ENCODE measurements around the gene B3GNT3.
"Not testable (repeated sequence)": the region's sequence is repeated elsewhere in the genome, so short reads cannot be mapped to it uniquely, and the experiment has no call there.

B3GNT3 gene

DNA sequence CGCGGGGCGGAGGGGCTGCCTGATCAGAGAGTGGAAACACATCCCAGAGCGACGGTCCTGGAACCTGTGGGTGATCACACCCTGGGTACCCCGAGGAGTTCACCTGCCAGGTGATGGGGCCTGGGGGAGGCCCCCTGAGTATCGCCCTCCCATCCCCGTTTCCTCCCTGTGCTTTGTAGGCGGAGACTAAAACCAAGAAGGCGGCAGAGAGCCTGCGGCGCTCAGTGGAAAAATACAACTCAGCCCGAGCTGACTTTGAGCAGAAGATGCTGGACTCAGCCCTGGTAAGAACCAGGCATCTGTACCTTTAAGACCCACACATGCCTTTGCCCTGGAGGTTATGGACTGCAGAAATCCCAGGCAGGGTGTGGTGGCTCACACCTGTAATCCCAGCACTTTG is 24.3 kb upstream of the B3GNT3 start:
- no peaks in the 10 kb centered on the region for H3K79me2 ChIP-seq (ENCODE audit: low read length)
- no peaks in the 10 kb centered on the region for H3K9me3 ChIP-seq (ENCODE audit: insufficient read depth, low read length)
- H3K4me2 ChIP-seq (ENCODE audit: low read length) = no peak overlapping the region
- no peaks in the 10 kb centered on the region for H3K27me3 ChIP-seq (ENCODE audit: low read depth, low read length)
- peaks cover 15% of the 10 kb centered on the region for H3K4me1 ChIP-seq (ENCODE audit: low read length)
- no peak overlapping the region for H2AFZ ChIP-seq (ENCODE audit: low read depth, low read length)
- no peak for TF ChIP-seq EZH2phosphoT487 (IDR thresholded peaks at IDR 0.05; ENCODE audit: low read depth)
- TF ChIP-seq, protein P1, sequence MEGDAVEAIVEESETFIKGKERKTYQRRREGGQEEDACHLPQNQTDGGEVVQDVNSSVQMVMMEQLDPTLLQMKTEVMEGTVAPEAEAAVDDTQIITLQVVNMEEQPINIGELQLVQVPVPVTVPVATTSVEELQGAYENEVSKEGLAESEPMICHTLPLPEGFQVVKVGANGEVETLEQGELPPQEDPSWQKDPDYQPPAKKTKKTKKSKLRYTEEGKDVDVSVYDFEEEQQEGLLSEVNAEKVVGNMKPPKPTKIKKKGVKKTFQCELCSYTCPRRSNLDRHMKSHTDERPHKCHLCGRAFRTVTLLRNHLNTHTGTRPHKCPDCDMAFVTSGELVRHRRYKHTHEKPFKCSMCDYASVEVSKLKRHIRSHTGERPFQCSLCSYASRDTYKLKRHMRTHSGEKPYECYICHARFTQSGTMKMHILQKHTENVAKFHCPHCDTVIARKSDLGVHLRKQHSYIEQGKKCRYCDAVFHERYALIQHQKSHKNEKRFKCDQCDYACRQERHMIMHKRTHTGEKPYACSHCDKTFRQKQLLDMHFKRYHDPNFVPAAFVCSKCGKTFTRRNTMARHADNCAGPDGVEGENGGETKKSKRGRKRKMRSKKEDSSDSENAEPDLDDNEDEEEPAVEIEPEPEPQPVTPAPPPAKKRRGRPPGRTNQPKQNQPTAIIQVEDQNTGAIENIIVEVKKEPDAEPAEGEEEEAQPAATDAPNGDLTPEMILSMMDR (IDR thresholded peaks at IDR 0.05; ENCODE audit: low read depth, low read length) = no peak
- no peak overlapping the region for H3K4me3 ChIP-seq (ENCODE audit: low read length)
- H4K20me1 ChIP-seq (ENCODE audit: insufficient read depth, low read length) = no peaks in the 10 kb centered on the region
- no peak overlapping the region for H3K27ac ChIP-seq (ENCODE audit: low read length)
- peaks cover 48% of the 10 kb centered on the region for H3K36me3 ChIP-seq (replicated peaks; ENCODE audit: low read depth, low read length)
- no peak overlapping the region for H3K9ac ChIP-seq (ENCODE audit: low read length)

DNA sequence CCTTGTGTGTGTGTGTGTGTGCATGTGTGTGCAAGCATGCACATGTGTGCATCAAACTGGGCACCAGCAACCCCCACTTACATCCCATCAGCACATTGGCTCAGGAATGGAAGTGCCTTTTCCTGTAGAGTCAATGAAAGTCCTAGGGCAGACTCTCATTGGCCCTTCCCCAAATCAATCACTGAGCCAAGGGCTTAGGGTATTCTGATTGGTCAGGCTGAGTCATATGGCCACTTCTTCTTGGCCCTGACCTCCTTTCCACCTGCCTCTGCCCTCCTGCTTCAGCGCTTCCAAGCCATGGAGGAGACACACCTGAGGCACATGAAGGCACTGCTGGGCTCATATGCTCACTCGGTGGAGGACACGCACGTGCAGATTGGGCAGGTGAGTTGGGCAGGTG is 22.8 kb upstream of the B3GNT3 start:
- Histone ChIP-seq H3K27ac (ENCODE audit: low read length) (no peak overlapping the region), H3K4me1 (ENCODE audit: low read length) (peaks cover 26% of the 10 kb centered on the region), H4K20me1 (ENCODE audit: insufficient read depth, low read length) (no peaks in the 10 kb centered on the region), H3K9me3 (ENCODE audit: insufficient read depth, low read length) (no peaks in the 10 kb centered on the region), H3K4me3 (ENCODE audit: low read length) (no peak overlapping the region), H3K36me3 (replicated peaks; ENCODE audit: low read depth, low read length) (peaks cover 48% of the 10 kb centered on the region), H2AFZ (ENCODE audit: low read depth, low read length) (no peak overlapping the region), H3K9ac (ENCODE audit: low read length) (no peak overlapping the region), H3K27me3 (ENCODE audit: low read depth, low read length) (no peaks in the 10 kb centered on the region), H3K4me2 (ENCODE audit: low read length) (no peak overlapping the region), H3K79me2 (ENCODE audit: low read length) (no peaks in the 10 kb centered on the region)
- TF ChIP-seq, protein P1 (IDR thresholded peaks at IDR 0.05; ENCODE audit: low read depth, low read length) = no peak
- TF ChIP-seq EZH2phosphoT487 (IDR thresholded peaks at IDR 0.05; ENCODE audit: low read depth) = no peak

DNA sequence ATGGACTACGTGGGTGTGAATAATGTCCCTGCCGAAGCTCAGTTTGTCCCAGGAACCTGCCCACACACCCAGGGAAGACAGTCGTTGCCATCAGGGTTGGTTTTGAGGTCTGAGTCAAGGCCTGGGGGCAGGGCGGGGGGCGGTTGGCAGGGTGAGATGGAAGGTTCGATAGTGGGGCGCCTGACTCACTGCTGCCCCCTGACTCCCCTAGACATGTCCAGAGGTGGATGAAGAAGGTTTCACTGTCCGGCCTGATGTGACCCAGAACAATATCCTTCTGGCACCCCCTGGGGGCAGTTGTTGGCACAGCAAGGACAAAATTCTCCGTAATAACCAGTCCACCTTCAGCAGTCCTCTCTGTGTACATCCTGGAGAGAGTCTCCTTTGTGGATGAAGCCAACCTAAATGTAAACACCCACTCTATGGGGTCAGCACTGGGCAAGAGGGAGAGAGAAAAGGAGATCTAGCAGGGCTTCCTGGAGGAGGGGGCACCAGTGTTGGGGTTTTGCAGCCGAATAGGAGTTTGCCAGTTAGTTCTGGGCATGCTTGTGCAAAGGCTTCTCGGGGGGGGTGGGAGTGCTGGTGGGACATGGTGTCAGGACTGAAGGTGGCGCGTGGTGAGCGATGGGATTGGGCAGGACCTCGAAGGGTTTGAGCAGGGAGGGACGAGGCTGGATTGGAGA is 19.6 kb upstream of the B3GNT3 start:
- H3K36me3 ChIP-seq (replicated peaks; ENCODE audit: low read depth, low read length) = peaks cover 47% of the 10 kb centered on the region
- H3K4me1 ChIP-seq (ENCODE audit: low read length) = peaks cover 40% of the 10 kb centered on the region
- H3K27ac ChIP-seq (ENCODE audit: low read length) = peak overlapping the region; percentile 91
- peak overlapping the region; percentile 66 for H3K4me2 ChIP-seq (ENCODE audit: low read length)
- no peaks in the 10 kb centered on the region for H3K27me3 ChIP-seq (ENCODE audit: low read depth, low read length)
- no peaks in the 10 kb centered on the region for H3K79me2 ChIP-seq (ENCODE audit: low read length)
- H3K4me3 ChIP-seq (ENCODE audit: low read length) = peak overlapping the region; percentile 47
- TF ChIP-seq, protein P1 (IDR thresholded peaks at IDR 0.05; ENCODE audit: low read depth, low read length) = peak; percentile 95
- TF ChIP-seq EZH2phosphoT487 (IDR thresholded peaks at IDR 0.05; ENCODE audit: low read depth) = no peak
- H2AFZ ChIP-seq (ENCODE audit: low read depth, low read length) = no peak overlapping the region
- no peaks in the 10 kb centered on the region for H3K9me3 ChIP-seq (ENCODE audit: insufficient read depth, low read length)
- peak overlapping the region; percentile 67 for H3K9ac ChIP-seq (ENCODE audit: low read length)
- H4K20me1 ChIP-seq (ENCODE audit: insufficient read depth, low read length) = no peaks in the 10 kb centered on the region

DNA sequence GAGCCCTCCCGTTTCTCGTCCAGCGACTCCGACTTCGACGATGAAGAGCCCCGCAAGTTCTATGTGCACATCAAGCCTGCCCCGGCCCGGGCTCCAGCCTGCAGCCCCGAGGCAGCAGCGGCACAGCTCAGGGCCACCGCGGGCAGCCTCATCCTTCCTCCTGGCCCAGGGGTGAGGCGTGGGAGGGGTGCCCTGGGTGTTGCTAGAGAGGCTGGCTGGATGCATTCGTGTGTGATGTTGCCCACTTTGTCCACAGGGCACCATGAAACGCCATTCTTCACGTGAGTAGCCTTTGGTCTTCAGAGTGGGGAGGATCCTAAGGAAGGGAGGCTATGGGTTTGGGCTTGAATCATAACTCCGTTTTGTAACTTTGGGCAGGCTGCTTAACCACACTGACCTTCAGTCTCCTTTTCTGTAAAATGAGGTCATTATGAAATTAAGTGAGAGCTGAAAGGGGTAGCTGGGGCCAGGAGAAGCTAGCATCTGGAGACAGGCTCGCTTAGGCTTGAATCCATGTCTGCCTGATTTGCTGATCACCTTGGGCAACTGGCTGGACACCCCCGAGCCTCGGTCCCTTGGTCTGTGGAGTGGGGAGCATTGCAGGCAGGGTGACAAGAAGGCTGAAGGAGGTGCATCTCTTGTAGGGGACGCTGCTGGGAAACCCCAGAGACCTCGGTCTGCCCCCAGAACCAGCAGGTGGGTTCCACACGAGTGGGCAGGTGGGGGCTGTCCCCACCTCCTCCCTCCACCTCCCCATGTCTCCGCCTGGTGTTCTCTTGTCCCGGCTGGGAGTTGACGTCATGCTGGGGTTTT is 18.7 kb upstream of the B3GNT3 start:
- no peaks in the 10 kb centered on the region for H3K9me3 ChIP-seq (ENCODE audit: insufficient read depth, low read length)
- no peak overlapping the region for H2AFZ ChIP-seq (ENCODE audit: low read depth, low read length)
- no peaks in the 10 kb centered on the region for H3K79me2 ChIP-seq (ENCODE audit: low read length)
- peaks cover 40% of the 10 kb centered on the region for H3K4me1 ChIP-seq (ENCODE audit: low read length)
- H3K27me3 ChIP-seq (ENCODE audit: low read depth, low read length) = no peaks in the 10 kb centered on the region
- no peaks in the 10 kb centered on the region for H4K20me1 ChIP-seq (ENCODE audit: insufficient read depth, low read length)
- H3K36me3 ChIP-seq (replicated peaks; ENCODE audit: low read depth, low read length) = peaks cover 45% of the 10 kb centered on the region
- peak overlapping the region; percentile 47 for H3K4me3 ChIP-seq (ENCODE audit: low read length)
- H3K9ac ChIP-seq (ENCODE audit: low read length) = peak overlapping the region; percentile 67
- TF ChIP-seq, protein P1 (IDR thresholded peaks at IDR 0.05; ENCODE audit: low read depth, low read length) = no peak
- TF ChIP-seq EZH2phosphoT487 (IDR thresholded peaks at IDR 0.05; ENCODE audit: low read depth) = 0 out of 2 replicates have a peak, but pooled peaks have one; percentile 25
- H3K27ac ChIP-seq (ENCODE audit: low read length) = peak overlapping the region; percentile 91
- peak overlapping the region; percentile 66 for H3K4me2 ChIP-seq (ENCODE audit: low read length)

DNA sequence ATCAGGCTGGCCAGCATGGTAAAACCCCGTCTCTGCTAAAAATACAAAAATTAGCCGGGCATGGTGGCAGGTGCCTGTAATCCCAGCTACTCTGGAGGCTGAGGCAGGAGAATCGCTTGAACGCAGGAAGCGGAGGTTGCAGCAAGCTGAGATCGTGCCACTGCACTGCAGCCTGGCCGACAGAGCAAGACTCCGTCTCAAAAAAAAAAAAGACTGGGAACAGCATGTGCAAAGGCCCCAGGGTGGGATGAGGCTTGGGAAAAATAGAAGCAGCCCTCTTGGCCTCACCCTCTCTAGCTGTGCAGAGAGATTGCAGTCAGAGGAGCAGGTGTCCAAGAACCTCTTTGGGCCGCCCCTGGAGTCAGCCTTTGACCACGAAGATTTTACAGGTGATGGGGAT is 17.1 kb upstream of the B3GNT3 start:
- not testable (repeated sequence) for H3K9ac ChIP-seq (ENCODE audit: low read length); H3K9me3 ChIP-seq (ENCODE audit: insufficient read depth, low read length); H4K20me1 ChIP-seq (ENCODE audit: insufficient read depth, low read length); H3K79me2 ChIP-seq (ENCODE audit: low read length); H3K27me3 ChIP-seq (ENCODE audit: low read depth, low read length); H3K4me3 ChIP-seq (ENCODE audit: low read length); H2AFZ ChIP-seq (ENCODE audit: low read depth, low read length)
- peaks cover 40% of the 10 kb centered on the region for H3K4me1 ChIP-seq (ENCODE audit: low read length)
- peak overlapping the region; percentile 66; the same call in 1 of the 2 replicates for H3K4me2 ChIP-seq (ENCODE audit: low read length)
- H3K36me3 ChIP-seq (replicated peaks; ENCODE audit: low read depth, low read length) = peaks cover 50% of the 10 kb centered on the region
- H3K27ac ChIP-seq (ENCODE audit: low read length) = peak overlapping the region; percentile 91

All from OCI-LY3 (cell line).